Keratinocyte (primary cell): ENCODE results near the gene NCOA4. TPM values are rescaled to one million over a fixed set of nuclear protein-coding genes. Genes with fewer than 3 reads are reported as not detected.

Experiments
- DNase-seq: peaks from one replicate; pipeline ENCODE4 v3.0.0-alpha.2; 2011; ENCODE audit warnings: low read depth, missing footprints, low spot score
- FAIRE-seq: peaks from 2 replicates; lab custom pipeline; 2011; peaks lifted over from hg19 to GRCh38; lab: Jason Lieb, UNC
- H2AFZ ChIP-seq: 2 replicates; pipeline ENCODE4 v1.6.0; 2012; ENCODE audit warnings: low read length, control low read depth, inconsistent platforms; ENCODE audit not compliant: control insufficient read depth
- H3K27ac ChIP-seq: 2 replicates; pipeline ENCODE4 v1.5.1; 2011; ENCODE audit warnings: low read length; ENCODE audit not compliant: control insufficient read depth, insufficient read depth
- H3K27me3 ChIP-seq: 3 replicates; pipeline ENCODE4 v1.6.0; 2011; ENCODE audit warnings: low read length; ENCODE audit not compliant: control insufficient read depth, insufficient read depth; ENCODE audit errors: extremely low read depth
- H3K36me3 ChIP-seq, 2 experiments: 2 replicates in 1 of 2; 3 replicates in 1 of 2; pipeline ENCODE4 v1.5.1; 2011; ENCODE audit warnings: low read length in 2 of 2, mild to moderate bottlenecking in 1 of 2; ENCODE audit not compliant: control insufficient read depth in 2 of 2, insufficient read depth in 2 of 2; ENCODE audit errors: extremely low read depth in 1 of 2
- H3K4me1 ChIP-seq: 3 replicates; pipeline ENCODE4 v1.5.1; 2011; ENCODE audit warnings: low read length; ENCODE audit not compliant: control insufficient read depth, insufficient read depth; ENCODE audit errors: extremely low read depth
- H3K4me2 ChIP-seq: 3 replicates; pipeline ENCODE4 v1.6.0; 2011; ENCODE audit warnings: low read depth, low read length; ENCODE audit not compliant: control insufficient read depth, insufficient read depth; ENCODE audit errors: extremely low read depth
- H3K4me3 ChIP-seq, 3 experiments: fragments of 200-600 bp in 1 of 3; sonication (generic) in 1 of 3; 2 replicates in 2 of 3; 3 replicates in 1 of 3; pipeline ENCODE4 v1.5.1; 2011 to 2016; ENCODE audit warnings: low read length in 3 of 3, mild to moderate bottlenecking in 3 of 3, control low read depth in 2 of 3, inconsistent platforms in 1 of 3, low read depth in 1 of 3, mixed read lengths in 1 of 3, mixed run types in 1 of 3, moderate library complexity in 1 of 3; ENCODE audit not compliant: control insufficient read depth in 2 of 3, insufficient read depth in 2 of 3; ENCODE audit errors: extremely low read depth in 1 of 3
- H3K79me2 ChIP-seq: 2 replicates; pipeline ENCODE4 v1.6.0; 2012; ENCODE audit warnings: low read length; ENCODE audit not compliant: control insufficient read depth, insufficient read depth
- H3K9ac ChIP-seq: 3 replicates; pipeline ENCODE4 v1.6.0; 2011; ENCODE audit warnings: low read length; ENCODE audit not compliant: control insufficient read depth, insufficient read depth; ENCODE audit errors: extremely low read depth
- H3K9me1 ChIP-seq: 3 replicates; pipeline ENCODE4 v1.6.0; 2011; ENCODE audit warnings: low read length; ENCODE audit not compliant: control insufficient read depth, insufficient read depth; ENCODE audit errors: extremely low read depth
- H3K9me3 ChIP-seq: 2 replicates; pipeline ENCODE4 v1.5.1; 2012; ENCODE audit warnings: low read depth, low read length; ENCODE audit not compliant: control insufficient read depth
- H4K20me1 ChIP-seq: 3 replicates; pipeline ENCODE4 v1.6.0; 2011; ENCODE audit warnings: low read length; ENCODE audit not compliant: control insufficient read depth, insufficient read depth; ENCODE audit errors: extremely low read depth
- CTCF ChIP-seq, 3 experiments: IDR thresholded peaks in 1 of 3; conservative IDR thresholded peaks in 1 of 3; optimal IDR thresholded peaks in 1 of 3; 2 replicates in 2 of 3; 3 replicates in 1 of 3; pipeline versions ENCODE3 to v1.5.1; 2011; ENCODE audit warnings: low read length in 3 of 3, mild to moderate bottlenecking in 3 of 3, moderate library complexity in 2 of 3, control low read depth in 1 of 3, inconsistent platforms in 1 of 3; ENCODE audit not compliant: insufficient read depth in 2 of 3; ENCODE audit errors: extremely low read depth in 1 of 3
- EZH2 ChIP-seq: IDR thresholded peaks from one replicate; pipeline ENCODE4 v1.6.1; 2012; ENCODE audit warnings: inconsistent platforms, mild to moderate bottlenecking, low read length, moderate library complexity
- dilution Hi-C: fragments of 300-500 bp; cut with MboI; formaldehyde crosslinking; loops from one replicate; pipeline ENCODE4 v1.7.0; 2020; ENCODE audit warnings: low sequenced_read_pairs; ENCODE audit not compliant: extremely low pct_ligation_motif_present
- polyA plus RNA-seq, 5 experiments: library from polyadenylated mRNA; depleted of rRNA in 3 of 5; stranded (reverse) in 3 of 5; stranded (forward) in 1 of 5; unstranded in 1 of 5; fragments of >200 nt; gene quantifications; 1 replicate in 1 of 5; 2 replicates in 3 of 5; 3 replicates in 1 of 5; pipeline versions ENCODE4 v1.2.1 to v1.2.3, GENCODE V29; 2011 to 2012; ENCODE audit warnings: missing spikeins in 2 of 5, low read depth in 1 of 5, low replicate concordance in 1 of 5

The NCOA4 gene
- polyA plus RNA-seq, 1 donor (not counting 4 experiments of a cell fraction or from before 2014, with no cell fraction given): 179 TPM

- Histone ChIP-seq H3K79me2 (peaks cover 92% of the 10 kb centered on the region), H3K9me3 (no peaks in the 10 kb centered on the region), H3K4me2 (no peak overlapping the region), H3K9ac (no peak overlapping the region), H3K27me3 (no peaks in the 10 kb centered on the region), H3K4me1 (peaks cover 30% of the 10 kb centered on the region), H3K4me3 (no peak overlapping the region), H3K9me1 (peaks cover 3% of the 10 kb centered on the region), H2AFZ (no peak overlapping the region), H3K36me3 (no peaks in the 10 kb centered on the region), H4K20me1 (peaks cover 36% of the 10 kb centered on the region), H3K27ac (no peak overlapping the region)
- FAIRE-seq (no peak), DNase-seq (no peak)
- dilution Hi-C loops: no loop called here
- TF ChIP-seq CTCF (optimal IDR thresholded peaks at IDR 0.05 in 1 of 3, IDR thresholded peaks at IDR 0.05 in 1 of 3, conservative IDR thresholded peaks at IDR 0.05 in 1 of 3; ENCODE audit: extremely low read depth in 1 of 3, insufficient read depth in 2 of 3, low read length in 3 of 3): no peak
- TF ChIP-seq EZH2: no peak
Observed at GRCh38 chr10:46026106-46026505, 4.3 kb downstream of the NCOA4 start.

- Histone ChIP-seq H3K27ac (no peak overlapping the region), H3K9me3 (no peaks in the 10 kb centered on the region), H4K20me1 (peaks cover 37% of the 10 kb centered on the region), H3K79me2 (peaks cover 99% of the 10 kb centered on the region), H3K4me1 (peaks cover 31% of the 10 kb centered on the region), H3K4me3 (no peak overlapping the region), H2AFZ (no peak overlapping the region), H3K36me3 (no peaks in the 10 kb centered on the region), H3K4me2 (no peak overlapping the region), H3K9ac (no peak overlapping the region), H3K27me3 (no peaks in the 10 kb centered on the region), H3K9me1 (peaks cover 3% of the 10 kb centered on the region)
- no peak for TF ChIP-seq CTCF (optimal IDR thresholded peaks at IDR 0.05 in 1 of 3, IDR thresholded peaks at IDR 0.05 in 1 of 3, conservative IDR thresholded peaks at IDR 0.05 in 1 of 3; ENCODE audit: extremely low read depth in 1 of 3, insufficient read depth in 2 of 3, low read length in 3 of 3)
- no peak for TF ChIP-seq EZH2
- DNase-seq: no peak
- no peak for FAIRE-seq
- dilution Hi-C loops: no loop called here
Observed at GRCh38 chr10:46025406-46025805, 5.0 kb downstream of the NCOA4 start.
